PC-9 (cell line): ENCODE measurements around the gene PCYT2. TPM values are rescaled to one million over a fixed set of nuclear protein-coding genes. Genes with fewer than 3 reads are reported as not detected.
A peak's percentile ranks its signal among the peaks of the same experiment; 100 is the strongest.

Source experiments
- BruUV-seq: library from RNA; stranded (reverse); fragments of 400-500 nt; replicated peaks from 2 replicates; lab custom pipeline; 2021; lab: Mats Ljungman, UMichigan
- CTCF ChIA-PET: fragments of 300-600 bp; sonication (Branson Sonifier 250); formaldehyde crosslinking; loops from one replicate; lab custom pipeline; 2022; ENCODE audit warnings: antibody characterized with exemption; lab: Charles Lee
- POLR2A ChIA-PET: fragments of 300-600 bp; sonication (Branson Sonifier 250); formaldehyde crosslinking; loops from one replicate; lab custom pipeline; 2022; ENCODE audit warnings: antibody characterized with exemption; ENCODE audit not compliant: unreplicated experiment; lab: Charles Lee
- DNase-seq, 2 experiments: peaks; one replicate each; pipeline versions ENCODE4 v3.0.0 to v3.0.0-alpha.2; 2015 to 2022; ENCODE audit warnings: mixed read lengths in 1 of 2
- H2AFZ ChIP-seq: fragments of 200-600 bp; sonication (generic); 2 replicates; pipeline ENCODE4 v1.8.1; 2017; ENCODE audit warnings: antibody characterized with exemption
- H3F3A ChIP-seq: fragments of 200-600 bp; sonication (generic); 2 replicates; pipeline ENCODE4 v1.8.1; 2017; ENCODE audit warnings: antibody characterized with exemption, mild to moderate bottlenecking, low read depth; ENCODE audit not compliant: insufficient read depth
- H3K27ac ChIP-seq: fragments of 200-600 bp; sonication (generic); 2 replicates; pipeline ENCODE4 v1.6.1; 2016; ENCODE audit warnings: mixed run types
- H3K27me3 ChIP-seq: fragments of 200-600 bp; sonication (generic); 2 replicates; pipeline ENCODE4 v1.6.1; 2016; ENCODE audit warnings: low read depth, mixed run types; ENCODE audit not compliant: insufficient read depth
- H3K36me3 ChIP-seq: fragments of 200-600 bp; sonication (generic); 2 replicates; pipeline ENCODE4 v1.6.1; 2016; ENCODE audit warnings: low read depth, mixed run types
- H3K4me1 ChIP-seq: fragments of 200-600 bp; sonication (generic); replicated peaks from 2 replicates; pipeline ENCODE4 v1.6.1; 2016; ENCODE audit warnings: mixed run types; ENCODE audit not compliant: insufficient read depth
- H3K4me2 ChIP-seq: fragments of 200-600 bp; sonication (generic); 2 replicates; pipeline ENCODE4 v1.6.1; 2017; ENCODE audit warnings: mixed run types
- H3K4me3 ChIP-seq: fragments of 200-600 bp; sonication (generic); 2 replicates; pipeline ENCODE4 v1.6.1; 2016; ENCODE audit warnings: mixed run types
- H3K79me2 ChIP-seq: fragments of 200-600 bp; sonication (generic); 2 replicates; pipeline ENCODE4 v1.6.1; 2017; ENCODE audit warnings: low read depth, mixed run types
- H3K9me2 ChIP-seq: fragments of 200-600 bp; sonication (generic); 2 replicates; pipeline ENCODE4 v1.8.1; 2017; ENCODE audit warnings: mild to moderate bottlenecking; ENCODE audit not compliant: insufficient read depth
- H3K9me3 ChIP-seq: fragments of 200-600 bp; sonication (generic); 2 replicates; pipeline ENCODE4 v1.8.1; 2016; ENCODE audit warnings: low read depth; ENCODE audit not compliant: insufficient read depth
- H4K20me1 ChIP-seq: fragments of 200-600 bp; sonication (generic); 2 replicates; pipeline ENCODE4 v1.8.1; 2017; ENCODE audit not compliant: insufficient read depth
- CTCF ChIP-seq: fragments of 200-600 bp; sonication (generic); conservative IDR thresholded peaks from 2 replicates; pipeline ENCODE4 v1.6.1; 2017; ENCODE audit warnings: mixed run types, antibody characterized with exemption, mild to moderate bottlenecking, moderate library complexity
- EZH2 ChIP-seq: fragments of 200-600 bp; sonication (generic); IDR thresholded peaks from 2 replicates; pipeline ENCODE4 v1.8.0; 2017; ENCODE audit warnings: antibody characterized with exemption, low read depth
- intact Hi-C: fragments of 100-400 bp; cut with micrococcal nuclease; formaldehyde crosslinking; loops from one replicate; pipeline ENCODE4 v1.10.0; 2022; ENCODE audit not compliant: unreplicated experiment
- total RNA-seq: library from RNA; stranded (reverse); gene quantifications from 2 replicates; pipeline ENCODE4 v1.2.3, GENCODE V29; 2021

The PCYT2 gene
- total RNA-seq, 1 experiment from 2014 or later, result 82.2 TPM

- peaks cover 30% of the 10 kb centered on the region for H4K20me1 ChIP-seq
- H3K79me2 ChIP-seq, result peaks cover 70% of the 10 kb centered on the region
- intact Hi-C loops, result loop anchor here (1.0 kb wide), 1 partner anchor 27 kb away; no protein-coding TSS in a partner anchor
- no peak overlapping the region for H2AFZ ChIP-seq
- no peak for TF ChIP-seq CTCF
- TF ChIP-seq EZH2, result no peak
- DNase-seq, result no peak
- no peaks in the 10 kb centered on the region for H3K27me3 ChIP-seq
- no peaks in the 10 kb centered on the region for H3K4me1 ChIP-seq
- H3K4me2 ChIP-seq, result peak overlapping the region; percentile 94
- peaks cover 10% of the 10 kb centered on the region; the same call in 1 of the 2 replicates for H3K36me3 ChIP-seq
- peak overlapping the region; percentile 91 for H3K4me3 ChIP-seq
- ChIA-PET CTCF (no interaction called here), POLR2A (interaction anchor here (0.6 to 0.7 kb wide), 4 partner anchors 69 to 870 kb away, joined by 3 to 6 read pairs (median 4); partner anchors contain the start of gene FSCN2)
- no peaks in the 10 kb centered on the region for H3K9me2 ChIP-seq
- TSS peak; percentile 35 for BruUV-seq
- peaks cover 9% of the 10 kb centered on the region; the same call in 1 of the 2 replicates for H3F3A ChIP-seq
- no peaks in the 10 kb centered on the region for H3K9me3 ChIP-seq
- peak overlapping the region; percentile 66; the same call in 1 of the 2 replicates for H3K27ac ChIP-seq
These were observed 52.0 kb downstream of the PCYT2 start for GRCh38 chr17:81858967-81859905.

GRCh38 chr17:81858170-81858966 lies 52.8 kb downstream of the PCYT2 start:
- no peak overlapping the region; the same call in 1 of the 2 replicates for H3K4me3 ChIP-seq
- H4K20me1 ChIP-seq, result peaks cover 25% of the 10 kb centered on the region
- ChIA-PET POLR2A (no interaction called here), CTCF (interaction anchor here (0.5 kb wide), 1 partner anchor 636 kb away, joined by 15 read pairs; the partner anchor contains the start of gene CEP131)
- H3K27ac ChIP-seq, result no peak overlapping the region
- no TSS peak for BruUV-seq
- peaks cover 7% of the 10 kb centered on the region; the same call in 1 of the 2 replicates for H3K36me3 ChIP-seq
- peaks cover 61% of the 10 kb centered on the region for H3K79me2 ChIP-seq
- H3F3A ChIP-seq, result peaks cover 8% of the 10 kb centered on the region; the same call in 1 of the 2 replicates
- DNase-seq, result no peak
- H3K4me1 ChIP-seq, result no peaks in the 10 kb centered on the region
- H3K9me2 ChIP-seq, result no peaks in the 10 kb centered on the region
- H3K9me3 ChIP-seq, result no peaks in the 10 kb centered on the region
- peak overlapping the region; percentile 94 for H3K4me2 ChIP-seq
- intact Hi-C loops, result no loop called here
- no peak overlapping the region for H2AFZ ChIP-seq
- no peaks in the 10 kb centered on the region for H3K27me3 ChIP-seq
- TF ChIP-seq CTCF (no peak), EZH2 (no peak)
